HepG2 (cell line): ENCODE data around the gene SEMA3B. TPM values are rescaled to one million over a fixed set of nuclear protein-coding genes. Genes with fewer than 3 reads are reported as not detected.

Experiments
- ARNT2 ChIP-seq: sonication (generic); formaldehyde crosslinking; IDR thresholded peaks from 2 replicates; pipeline ENCODE4 v1.8.0; 2022; ENCODE audit warnings: mild to moderate bottlenecking, low read depth, missing genetic modification reagents, moderate library complexity
- CERS6 ChIP-seq: sonication (generic); formaldehyde crosslinking; IDR thresholded peaks from 2 replicates; pipeline ENCODE4 v1.5.0; 2020; ENCODE audit warnings: missing genetic modification reagents
- EEA1 ChIP-seq: sonication (generic); formaldehyde crosslinking; IDR thresholded peaks from 2 replicates; pipeline ENCODE4 v1.5.1; 2020; ENCODE audit warnings: mild to moderate bottlenecking, missing genetic modification reagents, borderline replicate concordance
- FOSL2 ChIP-seq: sonication (generic); formaldehyde crosslinking; IDR thresholded peaks from 2 replicates; pipeline ENCODE4 v1.4.0; 2020; ENCODE audit warnings: missing genetic modification reagents
- HNF4G ChIP-seq, 2 experiments: sonication (generic) in 1 of 2; formaldehyde crosslinking in 1 of 2; IDR thresholded peaks; 2 replicates each; pipeline versions ENCODE4 v1.4.0 to v1.6.1; 2011 to 2020; ENCODE audit warnings: borderline replicate concordance in 2 of 2, low read depth in 2 of 2, mild to moderate bottlenecking in 2 of 2, low read length in 1 of 2, missing genetic modification reagents in 1 of 2, moderate library complexity in 1 of 2
- KDM2A ChIP-seq: sonication (generic); formaldehyde crosslinking; IDR thresholded peaks from 2 replicates; pipeline ENCODE4 v1.4.0; 2020; ENCODE audit warnings: low read depth, missing genetic modification reagents, borderline replicate concordance
- MEF2D ChIP-seq: sonication (generic); formaldehyde crosslinking; IDR thresholded peaks from 2 replicates; pipeline ENCODE4 v1.5.1; 2020; ENCODE audit warnings: mild to moderate bottlenecking, missing genetic modification reagents
- PAWR ChIP-seq: sonication (generic); formaldehyde crosslinking; IDR thresholded peaks from 2 replicates; pipeline ENCODE4 v1.4.0; 2020; ENCODE audit warnings: missing genetic modification reagents, mild to moderate bottlenecking, borderline replicate concordance
- SAP130 ChIP-seq: IDR thresholded peaks from 2 replicates; pipeline ENCODE4 v1.6.1; 2016; ENCODE audit warnings: low read depth
- SMAD3 ChIP-seq: sonication (generic); formaldehyde crosslinking; IDR thresholded peaks from 2 replicates; pipeline ENCODE4 v1.4.0; 2020; ENCODE audit warnings: missing genetic modification reagents
- SRY ChIP-seq: sonication (generic); formaldehyde crosslinking; IDR thresholded peaks from 2 replicates; pipeline ENCODE4 v1.8.0; 2022; ENCODE audit warnings: mild to moderate bottlenecking, missing genetic modification reagents
- XBP1 ChIP-seq: sonication (generic); formaldehyde crosslinking; IDR thresholded peaks from 2 replicates; pipeline ENCODE4 v1.5.0; 2020; ENCODE audit warnings: missing genetic modification reagents
- YEATS4 ChIP-seq: sonication (generic); formaldehyde crosslinking; IDR thresholded peaks from 2 replicates; pipeline ENCODE4 v1.4.0; 2020; ENCODE audit warnings: missing genetic modification reagents, borderline replicate concordance
- ZFP91 ChIP-seq: sonication (generic); formaldehyde crosslinking; IDR thresholded peaks from 2 replicates; pipeline ENCODE4 v1.9.0; 2022; ENCODE audit warnings: missing genetic modification reagents, mild to moderate bottlenecking, borderline replicate concordance
- ZMYM2 ChIP-seq: sonication (generic); formaldehyde crosslinking; IDR thresholded peaks from 2 replicates; pipeline ENCODE4 v1.8.0; 2022; ENCODE audit warnings: mild to moderate bottlenecking, missing genetic modification reagents
- ZNF121 ChIP-seq: sonication (generic); formaldehyde crosslinking; IDR thresholded peaks from 2 replicates; pipeline ENCODE4 v1.5.0; 2020; ENCODE audit warnings: mild to moderate bottlenecking, missing genetic modification reagents
- ZNF230 ChIP-seq: sonication (generic); formaldehyde crosslinking; IDR thresholded peaks from 2 replicates; pipeline ENCODE4 v1.4.0; 2020; ENCODE audit warnings: mild to moderate bottlenecking, missing genetic modification reagents
- ZNF501 ChIP-seq: sonication (generic); formaldehyde crosslinking; IDR thresholded peaks from 2 replicates; pipeline ENCODE4 v1.5.1; 2020; ENCODE audit warnings: mild to moderate bottlenecking, moderate library complexity, missing genetic modification reagents
- ZNF839 ChIP-seq: sonication (generic); formaldehyde crosslinking; IDR thresholded peaks from 2 replicates; pipeline ENCODE4 v1.4.0; 2020; ENCODE audit warnings: missing genetic modification reagents, mild to moderate bottlenecking, borderline replicate concordance
- ZSCAN29 ChIP-seq: sonication (generic); formaldehyde crosslinking; conservative IDR thresholded peaks from 2 replicates; pipeline ENCODE4 v1.4.0; 2020; ENCODE audit warnings: mild to moderate bottlenecking, missing genetic modification reagents
- polyA plus RNA-seq, 8 experiments: library from polyadenylated mRNA; depleted of rRNA in 3 of 8; stranded (reverse) in 7 of 8; unstranded in 1 of 8; fragments of >200 nt; fragmentation: Illumina TruSeq in 4 of 8; extraction: Trizol in 4 of 8; gene quantifications; 2 replicates each; pipeline versions ENCODE4 v1.2.1 to v1.2.3, GENCODE V29; 2011 to 2016; ENCODE audit warnings: low read depth in 4 of 8, missing spikeins in 1 of 8, mixed read lengths in 1 of 8; ENCODE audit not compliant: insufficient read depth in 1 of 8
- total RNA-seq, 5 experiments: library from RNA; depleted of rRNA; stranded (reverse); fragments of >200 nt; fragmentation: Illumina TruSeq; extraction: Trizol; gene quantifications; 2 replicates each; pipeline ENCODE4 v1.2.3, GENCODE V29; 2016; ENCODE audit warnings: low read depth in 1 of 5
- TF ChIP-seq, protein P1 (sequence below): sonication (generic); formaldehyde crosslinking; IDR thresholded peaks from 2 replicates; pipeline ENCODE4 v1.4.0; 2020; ENCODE audit warnings: missing genetic modification reagents
- TF ChIP-seq, protein P2 (sequence below): IDR thresholded peaks from 2 replicates; pipeline ENCODE4 v1.4.0; 2020; ENCODE audit warnings: mild to moderate bottlenecking, missing genetic modification reagents

The SEMA3B gene
- total and polyA plus RNA-seq, 2 of the 13 experiments (the other 11 are each of a cell fraction or from before 2014, with no cell fraction given), result 93.2 to 158 TPM

- TF ChIP-seq, protein P1, sequence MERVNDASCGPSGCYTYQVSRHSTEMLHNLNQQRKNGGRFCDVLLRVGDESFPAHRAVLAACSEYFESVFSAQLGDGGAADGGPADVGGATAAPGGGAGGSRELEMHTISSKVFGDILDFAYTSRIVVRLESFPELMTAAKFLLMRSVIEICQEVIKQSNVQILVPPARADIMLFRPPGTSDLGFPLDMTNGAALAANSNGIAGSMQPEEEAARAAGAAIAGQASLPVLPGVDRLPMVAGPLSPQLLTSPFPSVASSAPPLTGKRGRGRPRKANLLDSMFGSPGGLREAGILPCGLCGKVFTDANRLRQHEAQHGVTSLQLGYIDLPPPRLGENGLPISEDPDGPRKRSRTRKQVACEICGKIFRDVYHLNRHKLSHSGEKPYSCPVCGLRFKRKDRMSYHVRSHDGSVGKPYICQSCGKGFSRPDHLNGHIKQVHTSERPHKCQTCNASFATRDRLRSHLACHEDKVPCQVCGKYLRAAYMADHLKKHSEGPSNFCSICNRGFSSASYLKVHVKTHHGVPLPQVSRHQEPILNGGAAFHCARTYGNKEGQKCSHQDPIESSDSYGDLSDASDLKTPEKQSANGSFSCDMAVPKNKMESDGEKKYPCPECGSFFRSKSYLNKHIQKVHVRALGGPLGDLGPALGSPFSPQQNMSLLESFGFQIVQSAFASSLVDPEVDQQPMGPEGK (CRISPR knock-in tag), result peak; percentile 70
- no peak for TF ChIP-seq KDM2A
- TF ChIP-seq SRY (CRISPR knock-in tag), result no peak
- no peak for TF ChIP-seq ZNF230 (CRISPR knock-in tag)
- TF ChIP-seq SMAD3, result no peak
- no peak for TF ChIP-seq ZMYM2 (CRISPR knock-in tag)
- TF ChIP-seq ZFP91 (CRISPR knock-in tag), result peak; percentile 98
- TF ChIP-seq FOSL2 (CRISPR knock-in tag), result no peak
- no peak for TF ChIP-seq SAP130 (CRISPR knock-in tag)
- TF ChIP-seq MEF2D (CRISPR knock-in tag), result no peak
- TF ChIP-seq YEATS4 (CRISPR knock-in tag), result no peak
- TF ChIP-seq ARNT2, result no peak
- no peak for TF ChIP-seq HNF4G (IDR thresholded peaks at IDR 0.05; ENCODE audit: borderline replicate concordance, low read depth, low read length)
- TF ChIP-seq HNF4G (CRISPR knock-in tag; IDR thresholded peaks at IDR 0.05; ENCODE audit: borderline replicate concordance, low read depth), result no peak
- no peak for TF ChIP-seq XBP1 (CRISPR knock-in tag)
- no peak for TF ChIP-seq PAWR (CRISPR knock-in tag)
- TF ChIP-seq CERS6 (CRISPR knock-in tag), result no peak
- TF ChIP-seq, protein P2, sequence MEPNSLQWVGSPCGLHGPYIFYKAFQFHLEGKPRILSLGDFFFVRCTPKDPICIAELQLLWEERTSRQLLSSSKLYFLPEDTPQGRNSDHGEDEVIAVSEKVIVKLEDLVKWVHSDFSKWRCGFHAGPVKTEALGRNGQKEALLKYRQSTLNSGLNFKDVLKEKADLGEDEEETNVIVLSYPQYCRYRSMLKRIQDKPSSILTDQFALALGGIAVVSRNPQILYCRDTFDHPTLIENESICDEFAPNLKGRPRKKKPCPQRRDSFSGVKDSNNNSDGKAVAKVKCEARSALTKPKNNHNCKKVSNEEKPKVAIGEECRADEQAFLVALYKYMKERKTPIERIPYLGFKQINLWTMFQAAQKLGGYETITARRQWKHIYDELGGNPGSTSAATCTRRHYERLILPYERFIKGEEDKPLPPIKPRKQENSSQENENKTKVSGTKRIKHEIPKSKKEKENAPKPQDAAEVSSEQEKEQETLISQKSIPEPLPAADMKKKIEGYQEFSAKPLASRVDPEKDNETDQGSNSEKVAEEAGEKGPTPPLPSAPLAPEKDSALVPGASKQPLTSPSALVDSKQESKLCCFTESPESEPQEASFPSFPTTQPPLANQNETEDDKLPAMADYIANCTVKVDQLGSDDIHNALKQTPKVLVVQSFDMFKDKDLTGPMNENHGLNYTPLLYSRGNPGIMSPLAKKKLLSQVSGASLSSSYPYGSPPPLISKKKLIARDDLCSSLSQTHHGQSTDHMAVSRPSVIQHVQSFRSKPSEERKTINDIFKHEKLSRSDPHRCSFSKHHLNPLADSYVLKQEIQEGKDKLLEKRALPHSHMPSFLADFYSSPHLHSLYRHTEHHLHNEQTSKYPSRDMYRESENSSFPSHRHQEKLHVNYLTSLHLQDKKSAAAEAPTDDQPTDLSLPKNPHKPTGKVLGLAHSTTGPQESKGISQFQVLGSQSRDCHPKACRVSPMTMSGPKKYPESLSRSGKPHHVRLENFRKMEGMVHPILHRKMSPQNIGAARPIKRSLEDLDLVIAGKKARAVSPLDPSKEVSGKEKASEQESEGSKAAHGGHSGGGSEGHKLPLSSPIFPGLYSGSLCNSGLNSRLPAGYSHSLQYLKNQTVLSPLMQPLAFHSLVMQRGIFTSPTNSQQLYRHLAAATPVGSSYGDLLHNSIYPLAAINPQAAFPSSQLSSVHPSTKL (CRISPR knock-in tag), result no peak
- TF ChIP-seq ZNF121, result no peak
- TF ChIP-seq ZNF501 (CRISPR knock-in tag), result no peak
- TF ChIP-seq ZNF839, result no peak
- TF ChIP-seq EEA1 (CRISPR knock-in tag), result no peak
- TF ChIP-seq ZSCAN29 (CRISPR knock-in tag), result no peak
These were observed 1.6 kb upstream of the SEMA3B start (continued) for GRCh38 chr3:50267280-50267913.
